Ascending aorta (tissue), 2 donors: Measurements from ENCODE around the gene DTWD2. TPM values are rescaled to one million over a fixed set of nuclear protein-coding genes. Genes with fewer than 3 reads are reported as not detected.
"Not testable (repeated sequence)": the region's sequence is repeated elsewhere in the genome, so short reads cannot be mapped to it uniquely, and the experiment has no call there.

Source experiments
- DNase-seq, 2 donors: peaks; one replicate each; pipeline ENCODE4 v3.0.0-alpha.2; 2019; ENCODE audit warnings: low spot score in 2 of 2
- H3K27ac ChIP-seq, 2 donors: fragments of 200-600 bp; sonication (generic); one replicate each; pipeline ENCODE4 v1.5.1; 2016 to 2017; ENCODE audit warnings: mild to moderate bottlenecking in 1 of 2
- H3K27me3 ChIP-seq: fragments of 200-600 bp; sonication (generic); one replicate; pipeline ENCODE4 v1.5.1; 2017
- H3K36me3 ChIP-seq, 2 donors: fragments of 200-600 bp; sonication (generic); one replicate each; pipeline ENCODE4 v1.5.1; 2016
- H3K4me1 ChIP-seq, 2 donors: fragments of 200-600 bp; sonication (generic); one replicate each; pipeline ENCODE4 v1.5.1; 2016 to 2017; ENCODE audit warnings: mild to moderate bottlenecking in 1 of 2
- H3K4me3 ChIP-seq, 2 donors: fragments of 200-600 bp; sonication (generic); one replicate each; pipeline ENCODE4 v1.5.1; 2016 to 2017; ENCODE audit warnings: mild to moderate bottlenecking in 1 of 2
- H3K9me3 ChIP-seq, 2 donors: fragments of 200-600 bp; sonication (generic); one replicate each; pipeline ENCODE4 v1.5.1; 2016
- CTCF ChIP-seq, 3 experiments: fragments of 200-600 bp in 2 of 3; fragments of 450-650 bp in 1 of 3; sonication (generic) in 2 of 3; IDR thresholded peaks; one replicate each; pipeline ENCODE4 v1.5.1; 2016 to 2019; ENCODE audit warnings: antibody characterized with exemption in 3 of 3, mild to moderate bottlenecking in 1 of 3, moderate library complexity in 1 of 3
- intact Hi-C: fragments of 100-400 bp; cut with DNase I; formaldehyde crosslinking; loops from one replicate; pipeline ENCODE4 v1.15.1; 2023
- total RNA-seq: library from RNA; depleted of rRNA; stranded (reverse); fragments of >200 nt; gene quantifications from one replicate; pipeline ENCODE4 v1.1.0, GENCODE V29; 2016

The DTWD2 gene
- total RNA-seq, 1 donor from 2014 or later: 0.11 TPM

GRCh38 chr5:118919016-118919415 is 69.3 kb downstream of the DTWD2 start:
- Histone ChIP-seq H3K36me3 (no peaks in the 10 kb centered on the region), H3K9me3 (no peaks in the 10 kb centered on the region), H3K27me3 (no peaks in the 10 kb centered on the region)

DNA sequence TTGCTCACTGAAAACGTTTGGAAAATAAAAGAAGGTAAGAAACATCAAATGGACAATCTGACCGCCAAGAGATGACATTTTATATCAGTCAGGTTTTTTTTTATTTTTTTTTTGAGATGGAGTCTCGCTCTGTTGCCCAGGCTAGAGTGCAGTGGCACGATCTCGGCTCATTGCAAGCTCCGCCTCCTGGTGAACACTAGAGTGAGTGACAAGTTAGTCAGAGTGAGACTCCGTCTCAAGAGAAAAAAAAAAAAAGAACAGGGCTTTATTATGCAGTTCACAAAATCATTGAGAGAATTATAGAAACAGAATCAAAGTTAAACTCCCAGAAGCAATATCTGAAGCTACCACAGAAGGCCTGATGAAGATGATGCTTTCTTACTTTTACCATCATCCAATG is 70.1 kb downstream of the DTWD2 start:
- no peaks in the 10 kb centered on the region for H3K36me3 ChIP-seq
- H3K27me3 ChIP-seq: no peaks in the 10 kb centered on the region
- H3K4me1 ChIP-seq: no peaks in the 10 kb centered on the region
- TF ChIP-seq CTCF (IDR thresholded peaks at IDR 0.05): no peak
- no peak overlapping the region for H3K27ac ChIP-seq
- no peak overlapping the region for H3K4me3 ChIP-seq
- DNase-seq: no peak
- H3K9me3 ChIP-seq: no peaks in the 10 kb centered on the region
- intact Hi-C loops: no loop called here

More at GRCh38 chr5:118919016-118919415, 69.3 kb downstream of the DTWD2 start:
- no peak for DNase-seq
- no peak for TF ChIP-seq CTCF (IDR thresholded peaks at IDR 0.05)
- intact Hi-C loops: no loop called here
- Histone ChIP-seq H3K4me1 (no peaks in the 10 kb centered on the region), H3K4me3 (no peak overlapping the region), H3K27ac (no peak overlapping the region)

DNA sequence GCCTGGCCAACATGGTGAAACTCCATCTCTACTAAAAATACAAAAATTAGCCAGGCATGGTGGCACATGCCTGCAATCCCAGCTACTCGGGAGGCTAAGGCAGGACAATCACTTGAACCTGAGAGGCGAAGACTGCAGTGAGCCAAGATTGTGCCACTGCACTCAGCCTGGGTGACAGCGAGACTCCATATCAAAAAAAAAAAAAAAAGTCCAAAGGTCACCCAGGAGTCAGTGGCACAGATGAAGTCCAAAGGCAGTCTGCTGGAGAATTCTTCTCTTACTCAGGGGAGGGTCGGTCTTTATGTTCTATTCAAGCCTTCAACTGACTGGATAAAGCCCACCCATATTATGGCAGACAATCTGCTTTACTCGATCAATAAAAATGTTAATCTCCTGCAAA is 80.8 kb downstream of the DTWD2 start:
- H3K4me3 ChIP-seq, intact Hi-C loops, H3K9me3 ChIP-seq, H3K4me1 ChIP-seq, H3K27ac ChIP-seq, DNase-seq, H3K27me3 ChIP-seq, H3K36me3 ChIP-seq: not testable (repeated sequence)

GRCh38 chr5:118906947-118907346 is 81.4 kb downstream of the DTWD2 start:
- H3K9me3 ChIP-seq: no peaks in the 10 kb centered on the region
- H3K4me3 ChIP-seq: no peak overlapping the region
- H3K27ac ChIP-seq: no peak overlapping the region
- intact Hi-C loops: no loop called here
- peaks cover 0 to 3% of the 10 kb centered on the region in 2 donors for H3K4me1 ChIP-seq
- H3K27me3 ChIP-seq: no peaks in the 10 kb centered on the region
- no peaks in the 10 kb centered on the region for H3K36me3 ChIP-seq
- DNase-seq: no peak
- no peak for TF ChIP-seq CTCF (IDR thresholded peaks at IDR 0.05)

DNA sequence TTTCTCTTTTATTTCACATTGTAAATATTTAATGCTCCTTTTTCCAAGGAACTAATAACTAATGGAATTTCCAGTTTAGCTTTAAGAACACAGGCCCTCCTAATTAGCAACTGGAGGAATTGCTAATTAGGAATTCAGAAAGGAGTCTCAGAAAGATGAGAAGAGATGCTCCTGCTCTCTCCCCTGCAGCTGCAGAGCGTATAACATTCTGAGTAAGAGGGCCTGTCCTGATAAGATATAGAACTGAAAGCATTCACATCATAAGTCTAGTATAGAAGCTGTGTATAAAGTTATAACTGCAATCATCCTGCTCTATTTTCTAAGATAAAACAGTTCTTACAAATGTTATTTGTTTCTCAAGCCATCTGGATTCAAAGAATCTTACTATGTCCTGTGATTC is 83.2 kb downstream of the DTWD2 start:
- Histone ChIP-seq H3K4me1 (peaks cover 0 to 3% of the 10 kb centered on the region in 2 donors), H3K9me3 (no peaks in the 10 kb centered on the region), H3K36me3 (no peaks in the 10 kb centered on the region), H3K4me3 (no peak overlapping the region), H3K27ac (no peak overlapping the region), H3K27me3 (no peaks in the 10 kb centered on the region)
- intact Hi-C loops: no loop called here
- TF ChIP-seq CTCF (IDR thresholded peaks at IDR 0.05): no peak
- no peak for DNase-seq

- no peaks in the 10 kb centered on the region for H3K4me1 ChIP-seq
- H3K36me3 ChIP-seq: no peaks in the 10 kb centered on the region
- no peak for TF ChIP-seq CTCF (IDR thresholded peaks at IDR 0.05)
- intact Hi-C loops: no loop called here
- DNase-seq: no peak
- no peak overlapping the region for H3K27ac ChIP-seq
- no peaks in the 10 kb centered on the region for H3K9me3 ChIP-seq
- H3K27me3 ChIP-seq: no peaks in the 10 kb centered on the region
- H3K4me3 ChIP-seq: no peak overlapping the region
Observed at GRCh38 chr5:118902656-118903438, 85.5 kb downstream of the DTWD2 start.
